ENCODE data around the gene OSM.

OSM gene

GRCh38 chr22:30241576-30242371, 24.9 kb downstream of the OSM start:
- no peak for TF ChIP-seq CTCF (IDR thresholded peaks at IDR 0.05)

GRCh38 chr22:30240541-30241417, 25.9 kb downstream of the OSM start:
- TF ChIP-seq CTCF (IDR thresholded peaks at IDR 0.05): no peak

GRCh38 chr22:30239488-30240405, 26.9 kb downstream of the OSM start:
- no peak for TF ChIP-seq CTCF (IDR thresholded peaks at IDR 0.05)

GRCh38 chr22:30238661-30239487, 27.8 kb downstream of the OSM start:
- TF ChIP-seq CTCF (IDR thresholded peaks at IDR 0.05): no peak

- TF ChIP-seq CTCF (IDR thresholded peaks at IDR 0.05): no peak
These were observed 28.5 kb downstream of the OSM start for GRCh38 chr22:30238136-30238535.

- no peak for TF ChIP-seq CTCF (IDR thresholded peaks at IDR 0.05)
These were observed 29.8 kb downstream of the OSM start for GRCh38 chr22:30236875-30237274.
